SU-DHL-6 (cell line): ENCODE measurements around the gene EEFSEC.

ENCODE experiments used
- H2AFZ ChIP-seq: fragments of 200-600 bp; sonication (generic); 2 replicates; pipeline ENCODE4 v1.6.1; 2014; ENCODE audit warnings: low read depth, mild to moderate bottlenecking, moderate library complexity, mixed read lengths, antibody characterized with exemption, low read length; ENCODE audit not compliant: severe bottlenecking
- H3F3A ChIP-seq: fragments of 200-600 bp; shearing (Covaris generic); 2 replicates; pipeline ENCODE4 v1.6.0; 2016; ENCODE audit warnings: antibody characterized with exemption, mild to moderate bottlenecking; ENCODE audit not compliant: insufficient read depth
- H3K27ac ChIP-seq: fragments of 200-600 bp; sonication (generic); 2 replicates; pipeline ENCODE4 v1.5.1; 2016; ENCODE audit warnings: low read depth, mild to moderate bottlenecking, low read length, moderate library complexity, mixed read lengths
- H3K27me3 ChIP-seq: fragments of 200-600 bp; sonication (generic), shearing (Covaris generic); 2 replicates; pipeline ENCODE4 v1.6.0; 2014; ENCODE audit warnings: mild to moderate bottlenecking, low read length
- H3K36me3 ChIP-seq: fragments of 200-600 bp; sonication (generic); 2 replicates; pipeline ENCODE4 v1.6.1; 2014; ENCODE audit warnings: mild to moderate bottlenecking, low read length, mixed read lengths
- H3K4me2 ChIP-seq: fragments of 300-600, 200-600 bp; shearing (Covaris generic), sonication (generic); 2 replicates; pipeline ENCODE4 v1.6.0; 2014; ENCODE audit warnings: low read length, low read depth, mild to moderate bottlenecking; ENCODE audit not compliant: poor library complexity, severe bottlenecking
- H3K4me3 ChIP-seq: fragments of 200-600 bp; sonication (generic); 2 replicates; pipeline ENCODE4 v1.5.1; 2014; ENCODE audit warnings: antibody characterized with exemption, low read length, mild to moderate bottlenecking, mixed read lengths; ENCODE audit not compliant: insufficient read depth, poor library complexity, severe bottlenecking
- H3K79me2 ChIP-seq: fragments of 200-600 bp; sonication (generic); 2 replicates; pipeline ENCODE4 v1.6.1; 2014; ENCODE audit warnings: mild to moderate bottlenecking, low read length, moderate library complexity; ENCODE audit not compliant: insufficient read depth
- H3K9ac ChIP-seq: fragments of 200-600 bp; sonication (generic); 2 replicates; pipeline ENCODE4 v1.7.0; 2014; ENCODE audit warnings: mild to moderate bottlenecking, low read length
- H3K9me2 ChIP-seq: fragments of 200-600 bp; sonication (generic); replicated peaks from 2 replicates; pipeline ENCODE4 v1.6.1; 2014; ENCODE audit warnings: low read length; ENCODE audit not compliant: insufficient read depth
- H3K9me3 ChIP-seq: fragments of 200-600 bp; sonication (generic); 2 replicates; pipeline ENCODE4 v1.6.1; 2014; ENCODE audit warnings: low read length, mixed read lengths; ENCODE audit not compliant: insufficient read depth
- H4K20me1 ChIP-seq: fragments of 200-600 bp; sonication (generic); 2 replicates; pipeline ENCODE4 v1.6.1; 2014; ENCODE audit warnings: low read depth, mild to moderate bottlenecking, antibody characterized with exemption, low read length, moderate library complexity, mixed read lengths
- EZH2phosphoT487 ChIP-seq: fragments of 200-600 bp; sonication (generic), shearing (Covaris generic); conservative IDR thresholded peaks from 2 replicates; pipeline ENCODE4 v1.6.1; 2018; ENCODE audit warnings: mild to moderate bottlenecking, antibody characterized with exemption, low read length, moderate library complexity, mixed read lengths
- TF ChIP-seq, protein P1 (sequence below): fragments of 200-600 bp; sonication (generic); IDR thresholded peaks from one replicate; pipeline ENCODE4 v1.5.1; 2017; ENCODE audit warnings: antibody characterized with exemption, mild to moderate bottlenecking, low read length, moderate library complexity; ENCODE audit not compliant: insufficient read depth, poor library complexity, severe bottlenecking

Gene EEFSEC

DNA sequence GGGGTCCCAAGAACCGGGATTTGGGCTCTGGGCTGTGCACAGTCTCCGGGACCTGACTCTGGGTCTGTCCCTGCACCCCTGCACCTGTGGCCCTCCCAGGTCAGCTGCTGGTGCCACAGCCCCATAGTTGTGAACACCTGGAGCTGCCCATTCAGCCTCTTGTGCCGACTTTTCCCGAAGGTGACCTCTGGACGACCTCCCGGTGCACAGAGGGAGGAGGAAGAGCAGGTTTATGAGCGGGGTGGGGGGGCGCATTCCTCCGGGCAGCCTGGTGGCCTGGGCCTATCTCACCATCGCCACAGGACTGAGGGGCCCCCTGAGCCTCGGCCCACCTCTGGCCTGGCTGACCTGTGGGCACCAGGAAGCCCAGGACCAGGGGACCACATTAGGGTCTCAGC, 268.2 kb downstream of the EEFSEC start:
- H3K27me3 ChIP-seq = no peaks in the 10 kb centered on the region
- no peaks in the 10 kb centered on the region for H3F3A ChIP-seq
- TF ChIP-seq, protein P1, sequence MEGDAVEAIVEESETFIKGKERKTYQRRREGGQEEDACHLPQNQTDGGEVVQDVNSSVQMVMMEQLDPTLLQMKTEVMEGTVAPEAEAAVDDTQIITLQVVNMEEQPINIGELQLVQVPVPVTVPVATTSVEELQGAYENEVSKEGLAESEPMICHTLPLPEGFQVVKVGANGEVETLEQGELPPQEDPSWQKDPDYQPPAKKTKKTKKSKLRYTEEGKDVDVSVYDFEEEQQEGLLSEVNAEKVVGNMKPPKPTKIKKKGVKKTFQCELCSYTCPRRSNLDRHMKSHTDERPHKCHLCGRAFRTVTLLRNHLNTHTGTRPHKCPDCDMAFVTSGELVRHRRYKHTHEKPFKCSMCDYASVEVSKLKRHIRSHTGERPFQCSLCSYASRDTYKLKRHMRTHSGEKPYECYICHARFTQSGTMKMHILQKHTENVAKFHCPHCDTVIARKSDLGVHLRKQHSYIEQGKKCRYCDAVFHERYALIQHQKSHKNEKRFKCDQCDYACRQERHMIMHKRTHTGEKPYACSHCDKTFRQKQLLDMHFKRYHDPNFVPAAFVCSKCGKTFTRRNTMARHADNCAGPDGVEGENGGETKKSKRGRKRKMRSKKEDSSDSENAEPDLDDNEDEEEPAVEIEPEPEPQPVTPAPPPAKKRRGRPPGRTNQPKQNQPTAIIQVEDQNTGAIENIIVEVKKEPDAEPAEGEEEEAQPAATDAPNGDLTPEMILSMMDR = no peak
- TF ChIP-seq EZH2phosphoT487 = no peak
- no peaks in the 10 kb centered on the region for H3K79me2 ChIP-seq
- H3K9ac ChIP-seq = no peak overlapping the region
- H3K4me3 ChIP-seq = no peak overlapping the region
- no peak overlapping the region for H2AFZ ChIP-seq
- H3K27ac ChIP-seq = no peak overlapping the region
- no peak overlapping the region for H3K4me2 ChIP-seq
- no peaks in the 10 kb centered on the region for H3K9me3 ChIP-seq
- H4K20me1 ChIP-seq = no peaks in the 10 kb centered on the region
- no peaks in the 10 kb centered on the region for H3K36me3 ChIP-seq
- no peaks in the 10 kb centered on the region for H3K9me2 ChIP-seq

DNA sequence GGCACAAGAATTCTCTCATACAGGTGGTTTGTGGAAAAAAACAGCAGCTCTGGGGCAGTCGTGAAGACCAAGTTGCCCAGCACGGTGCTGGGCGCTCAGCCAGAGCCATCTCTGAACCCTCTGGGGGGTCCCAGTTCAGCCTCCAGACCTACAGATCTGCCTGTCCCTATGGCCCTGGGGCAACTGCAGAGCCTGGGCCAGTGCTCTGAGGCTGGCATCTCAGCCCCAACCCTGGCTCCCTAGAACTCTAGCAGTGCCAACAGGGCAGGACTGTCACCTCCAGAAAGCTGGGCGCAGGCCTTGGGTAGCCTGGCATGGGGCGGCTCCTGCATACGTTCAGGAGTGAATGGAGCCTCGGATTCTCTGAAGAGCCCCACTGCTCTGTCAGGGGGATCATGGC, 268.7 kb downstream of the EEFSEC start:
- no peaks in the 10 kb centered on the region for H3F3A ChIP-seq
- no peaks in the 10 kb centered on the region for H3K36me3 ChIP-seq
- H3K4me2 ChIP-seq = no peak overlapping the region
- H3K79me2 ChIP-seq = no peaks in the 10 kb centered on the region
- no peak overlapping the region for H2AFZ ChIP-seq
- H3K27me3 ChIP-seq = no peaks in the 10 kb centered on the region
- H3K9me3 ChIP-seq = no peaks in the 10 kb centered on the region
- no peaks in the 10 kb centered on the region for H4K20me1 ChIP-seq
- no peak overlapping the region for H3K27ac ChIP-seq
- no peaks in the 10 kb centered on the region for H3K9me2 ChIP-seq
- no peak overlapping the region for H3K9ac ChIP-seq
- H3K4me3 ChIP-seq = no peak overlapping the region
- TF ChIP-seq, protein P1 = no peak
- TF ChIP-seq EZH2phosphoT487 = no peak

DNA sequence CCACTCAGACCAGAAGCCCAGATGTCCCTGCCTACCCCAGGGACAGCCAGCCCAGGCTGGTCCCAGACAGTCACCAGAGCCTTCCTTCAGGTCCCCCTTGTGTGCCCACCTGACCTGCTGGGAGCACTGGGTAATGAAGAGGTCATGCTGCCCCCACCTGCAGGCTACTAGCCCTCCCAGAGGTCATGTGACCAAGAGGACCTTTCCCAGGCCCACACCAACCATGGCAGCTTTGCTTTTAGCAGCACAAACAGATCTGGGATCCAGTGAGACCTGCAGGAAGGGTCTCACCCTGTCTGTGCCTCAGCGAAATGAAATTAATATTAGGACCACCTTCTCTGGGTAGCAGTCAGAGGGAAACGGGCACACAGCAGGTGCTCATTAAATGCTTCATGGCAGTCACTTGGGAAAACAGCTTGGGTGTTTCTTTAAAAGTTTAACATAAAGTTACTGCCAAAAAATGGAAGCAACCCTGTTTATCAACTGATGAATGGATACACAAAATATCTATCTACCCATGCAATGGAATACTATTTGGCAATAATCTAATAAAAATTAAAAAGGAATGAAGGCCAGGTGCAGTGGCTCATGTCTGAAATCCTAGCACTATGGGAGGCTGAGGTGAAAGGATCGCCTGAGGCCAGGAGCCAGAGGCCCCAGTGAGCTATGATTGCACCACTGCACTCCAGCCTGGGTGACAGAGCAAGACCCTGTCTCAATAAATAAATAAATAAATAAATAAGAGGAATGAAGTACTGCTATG, 269.7 kb downstream of the EEFSEC start:
- H3K9me3 ChIP-seq = no peaks in the 10 kb centered on the region
- no peaks in the 10 kb centered on the region for H3K36me3 ChIP-seq
- no peaks in the 10 kb centered on the region for H3K27me3 ChIP-seq
- no peaks in the 10 kb centered on the region for H4K20me1 ChIP-seq
- no peak overlapping the region for H3K27ac ChIP-seq
- no peak overlapping the region for H3K4me2 ChIP-seq
- no peaks in the 10 kb centered on the region for H3F3A ChIP-seq
- TF ChIP-seq, protein P1 = no peak
- no peak for TF ChIP-seq EZH2phosphoT487
- H2AFZ ChIP-seq = no peak overlapping the region
- H3K79me2 ChIP-seq = no peaks in the 10 kb centered on the region
- no peaks in the 10 kb centered on the region for H3K9me2 ChIP-seq
- no peak overlapping the region for H3K9ac ChIP-seq
- no peak overlapping the region for H3K4me3 ChIP-seq
